HepG2 (cell line): ENCODE data around the gene PDE9A. TPM values are rescaled to one million over a fixed set of nuclear protein-coding genes. Genes with fewer than 3 reads are reported as not detected.

Experiments used
- GLMP ChIP-seq: sonication (generic); formaldehyde crosslinking; IDR thresholded peaks from 2 replicates; pipeline ENCODE4 v1.9.0; 2021; ENCODE audit warnings: missing genetic modification reagents, mild to moderate bottlenecking, borderline replicate concordance
- HMGXB3 ChIP-seq: sonication (generic); formaldehyde crosslinking; IDR thresholded peaks from 2 replicates; pipeline ENCODE4 v1.4.0; 2020; ENCODE audit warnings: missing genetic modification reagents, borderline replicate concordance
- KDM4B ChIP-seq: sonication (generic); formaldehyde crosslinking; IDR thresholded peaks from 2 replicates; pipeline ENCODE4 v1.4.0; 2020; ENCODE audit warnings: missing genetic modification reagents
- MXD3 ChIP-seq: IDR thresholded peaks from 2 replicates; pipeline ENCODE4 v1.6.1; 2016; ENCODE audit warnings: mild to moderate bottlenecking, missing biosample characterization, missing genetic modification reagents
- PAXIP1 ChIP-seq: sonication (generic); formaldehyde crosslinking; conservative IDR thresholded peaks from 2 replicates; pipeline ENCODE4 v1.4.0; 2020; ENCODE audit warnings: mild to moderate bottlenecking, missing genetic modification reagents, moderate library complexity
- REST ChIP-seq, 2 experiments: IDR thresholded peaks; 2 replicates each; pipeline ENCODE4 v1.6.1; 2011 to 2012; ENCODE audit warnings: low read length in 2 of 2, borderline replicate concordance in 1 of 2, low read depth in 1 of 2, mild to moderate bottlenecking in 1 of 2, moderate library complexity in 1 of 2
- UBTF ChIP-seq: sonication (generic); formaldehyde crosslinking; IDR thresholded peaks from 2 replicates; pipeline ENCODE4 v1.4.0; 2020; ENCODE audit warnings: mild to moderate bottlenecking, missing genetic modification reagents
- ZBTB1 ChIP-seq: sonication (generic); formaldehyde crosslinking; IDR thresholded peaks from 2 replicates; pipeline ENCODE4 v1.4.0; 2020; ENCODE audit warnings: missing genetic modification reagents, borderline replicate concordance
- ZNF138 ChIP-seq: sonication (generic); formaldehyde crosslinking; IDR thresholded peaks from 2 replicates; pipeline ENCODE4 v1.5.0; 2020; ENCODE audit warnings: mild to moderate bottlenecking, low read depth, missing genetic modification reagents
- ZNF841 ChIP-seq: sonication (generic); formaldehyde crosslinking; IDR thresholded peaks from 2 replicates; pipeline ENCODE4 v1.8.1; 2023; ENCODE audit warnings: missing genetic modification reagents, borderline replicate concordance
- polyA plus RNA-seq, 8 experiments: library from polyadenylated mRNA; depleted of rRNA in 3 of 8; stranded (reverse) in 7 of 8; unstranded in 1 of 8; fragments of >200 nt; fragmentation: Illumina TruSeq in 4 of 8; extraction: Trizol in 4 of 8; gene quantifications; 2 replicates each; pipeline versions ENCODE4 v1.2.1 to v1.2.3, GENCODE V29; 2011 to 2016; ENCODE audit warnings: low read depth in 4 of 8, missing spikeins in 1 of 8, mixed read lengths in 1 of 8; ENCODE audit not compliant: insufficient read depth in 1 of 8
- total RNA-seq, 5 experiments: library from RNA; depleted of rRNA; stranded (reverse); fragments of >200 nt; fragmentation: Illumina TruSeq; extraction: Trizol; gene quantifications; 2 replicates each; pipeline ENCODE4 v1.2.3, GENCODE V29; 2016; ENCODE audit warnings: low read depth in 1 of 5

Gene PDE9A
- total and polyA plus RNA-seq, 2 of the 13 experiments (the other 11 are each of a cell fraction or from before 2014, with no cell fraction given) = 4.6 to 19.7 TPM

- no peak for TF ChIP-seq GLMP (CRISPR knock-in tag)
- no peak for TF ChIP-seq ZNF138 (CRISPR knock-in tag)
- peak; percentile 69 for TF ChIP-seq PAXIP1 (CRISPR knock-in tag)
- TF ChIP-seq UBTF (CRISPR knock-in tag) = no peak
- no peak for TF ChIP-seq REST (IDR thresholded peaks at IDR 0.05; ENCODE audit: borderline replicate concordance in 1 of 2, low read depth in 1 of 2, low read length in 2 of 2)
- TF ChIP-seq ZNF841 (CRISPR knock-in tag) = no peak
- TF ChIP-seq KDM4B (CRISPR knock-in tag) = no peak
- no peak for TF ChIP-seq ZBTB1 (CRISPR knock-in tag)
- no peak for TF ChIP-seq MXD3 (CRISPR knock-in tag)
- TF ChIP-seq HMGXB3 (CRISPR knock-in tag) = no peak; the same call in 1 of the 2 replicates
Observed at GRCh38 chr21:42733037-42733627, 79.7 kb downstream of the PDE9A start (continued).
